Upper lobe of left lung (tissue), 4 donors: ENCODE results near the gene KL.

ENCODE experiments used
- CTCF ChIP-seq, 6 experiments: fragments of 450-650 bp in 4 of 6; fragments of 200-600 bp in 2 of 6; sonication (generic) in 2 of 6; IDR thresholded peaks; one replicate each; pipeline ENCODE4 v1.5.1; 2016 to 2019; ENCODE audit warnings: antibody characterized with exemption in 6 of 6
- EP300 ChIP-seq, 4 donors: sonication (generic); formaldehyde crosslinking; IDR thresholded peaks; one replicate each; pipeline ENCODE4 v1.5.1; 2017; ENCODE audit warnings: antibody characterized with exemption in 4 of 4, control low read depth in 2 of 4
- POLR2AphosphoS5 ChIP-seq, 2 donors: sonication (generic); formaldehyde crosslinking; IDR thresholded peaks; one replicate each; pipeline ENCODE4 v1.5.1; 2017; ENCODE audit warnings: antibody characterized with exemption in 2 of 2

DNA sequence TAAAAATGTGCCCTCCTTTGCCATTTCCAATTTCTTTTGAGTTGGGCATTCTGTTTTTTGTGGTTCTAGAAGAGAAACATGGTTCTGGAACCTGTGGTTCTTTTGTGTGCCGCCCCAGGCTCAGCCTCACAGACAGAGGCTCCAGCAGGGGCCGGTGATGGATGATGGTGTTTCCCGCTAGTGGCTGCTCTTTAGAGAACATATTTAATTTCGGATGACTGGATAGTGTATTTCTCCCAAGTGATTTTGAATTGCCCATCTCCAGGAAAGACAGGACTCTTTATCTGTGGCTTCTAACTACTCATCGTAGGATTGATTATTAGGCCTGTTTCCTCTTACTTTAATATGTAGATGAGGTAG lies 75.2 kb downstream of the KL start:
- TF ChIP-seq CTCF (IDR thresholded peaks at IDR 0.05) (no peak), EP300 (IDR thresholded peaks at IDR 0.05) (no peak), POLR2AphosphoS5 (IDR thresholded peaks at IDR 0.05) (no peak)
